HG02981 (cell line): Measurements from ENCODE around the gene TMEM59L.

Experiments
- ATAC-seq: cut with Tn5 transposase; IDR thresholded peaks from one replicate; pipeline ENCODE4 v1.9.1; 2021; ENCODE audit warnings: mild to moderate bottlenecking, moderate library complexity; ENCODE audit not compliant: unreplicated experiment

Gene TMEM59L

GRCh38 chr19:18608102-18608804 lies 4.4 kb upstream of the TMEM59L start:
- no peak for ATAC-seq

DNA sequence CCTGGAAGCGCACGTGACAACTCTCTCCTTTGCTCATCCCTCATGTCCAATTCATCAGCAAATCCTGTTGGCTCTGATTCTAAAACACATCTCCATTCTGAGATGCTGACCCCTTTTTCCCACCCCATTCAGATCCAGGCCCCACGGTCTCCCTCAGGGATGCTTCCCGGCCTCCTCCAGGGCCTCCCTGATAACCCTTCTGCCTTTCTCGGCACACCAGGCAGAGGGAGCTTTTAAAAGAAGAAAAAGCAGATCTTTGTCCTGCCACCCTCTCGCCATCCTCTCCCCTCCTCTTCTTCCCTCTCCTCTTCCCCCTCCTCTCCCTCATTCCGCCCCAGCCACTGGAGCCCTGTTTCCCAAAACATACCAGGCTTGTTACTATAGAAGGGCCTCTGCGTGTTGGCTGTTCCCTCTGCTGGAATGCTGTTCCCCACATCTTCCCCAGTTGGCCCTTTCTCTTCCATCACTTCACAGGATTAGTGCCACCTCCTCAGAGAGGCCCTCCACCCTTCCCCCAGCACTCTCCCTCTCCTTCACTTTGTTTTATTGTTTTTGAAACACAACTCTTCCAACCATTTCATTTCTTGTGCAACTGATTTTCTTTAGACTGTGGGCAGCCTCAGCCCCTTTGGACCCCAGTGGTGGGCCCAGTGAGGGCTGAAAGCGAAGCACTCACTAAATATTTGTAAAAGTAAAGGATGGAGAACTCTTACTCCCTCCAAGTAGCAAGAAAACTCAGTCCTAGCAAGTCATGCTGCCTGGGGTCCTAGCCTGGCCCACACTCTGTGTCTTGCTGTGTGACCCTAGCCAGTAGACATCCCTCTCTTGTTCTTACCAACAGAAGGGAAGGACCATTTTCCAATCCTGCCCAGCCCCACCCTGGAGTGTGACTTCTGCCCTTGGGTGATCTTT lies 3.6 kb upstream of the TMEM59L start:
- ATAC-seq = no peak

- no peak for ATAC-seq
Observed at GRCh38 chr19:18609717-18610051, 3.0 kb upstream of the TMEM59L start.

- ATAC-seq = no peak
Observed at GRCh38 chr19:18610245-18610555, 2.5 kb upstream of the TMEM59L start.

GRCh38 chr19:18610556-18611326 lies 1.9 kb upstream of the TMEM59L start:
- no peak for ATAC-seq

- no peak for ATAC-seq
Observed at GRCh38 chr19:18611327-18612050, 1.2 kb upstream of the TMEM59L start.

GRCh38 chr19:18612051-18612771 lies 459 bp upstream of the TMEM59L start:
- no peak for ATAC-seq

GRCh38 chr19:18613589-18614234 lies 1.0 kb downstream of the TMEM59L start:
- no peak for ATAC-seq

DNA sequence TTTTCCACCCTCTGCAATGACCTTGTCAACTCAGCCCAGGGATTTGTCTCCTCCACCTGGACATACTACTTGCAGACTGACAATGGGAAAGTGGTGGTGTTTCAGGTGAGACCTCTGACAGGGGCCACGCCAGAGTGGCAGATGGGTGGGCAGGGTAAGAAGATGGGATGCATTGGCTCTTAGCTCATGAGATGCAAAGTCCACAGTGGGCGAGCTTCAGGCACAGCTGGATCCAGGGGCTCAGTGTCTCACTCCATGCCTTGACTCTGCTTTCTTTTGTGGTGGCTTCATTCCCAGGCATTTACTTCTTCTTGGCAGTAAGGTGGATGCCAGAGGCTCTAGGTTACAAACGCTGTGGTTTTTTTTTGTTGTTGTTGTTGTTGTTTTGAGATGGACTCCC lies 3.4 kb downstream of the TMEM59L start:
- ATAC-seq = no peak

- ATAC-seq = no peak
Observed at GRCh38 chr19:18617562-18617961, 4.9 kb downstream of the TMEM59L start.

GRCh38 chr19:18618236-18618635 lies 5.6 kb downstream of the TMEM59L start:
- no peak for ATAC-seq

DNA sequence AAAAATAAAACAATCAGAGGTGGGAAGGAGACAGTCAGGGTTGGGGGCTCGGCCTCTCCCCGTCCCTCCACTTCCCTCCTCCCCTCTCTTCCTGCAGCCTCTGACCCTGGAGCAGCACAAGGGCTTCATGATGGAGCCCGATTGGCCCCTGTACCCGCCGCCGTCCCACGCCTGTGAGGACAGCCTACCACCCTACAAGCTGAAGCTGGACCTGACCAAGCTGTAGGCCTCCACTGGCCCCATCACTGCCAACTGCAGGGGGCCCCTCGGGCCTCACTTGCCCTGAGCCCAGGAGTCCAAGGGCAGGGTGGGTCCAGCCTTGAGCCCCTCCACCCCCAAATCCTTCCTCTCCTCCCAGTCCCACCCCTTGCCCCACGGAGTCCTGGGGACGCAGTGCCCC lies 7.6 kb downstream of the TMEM59L start:
- no peak for ATAC-seq

- ATAC-seq = no peak
Observed at GRCh38 chr19:18620902-18621301, 8.2 kb downstream of the TMEM59L start.

DNA sequence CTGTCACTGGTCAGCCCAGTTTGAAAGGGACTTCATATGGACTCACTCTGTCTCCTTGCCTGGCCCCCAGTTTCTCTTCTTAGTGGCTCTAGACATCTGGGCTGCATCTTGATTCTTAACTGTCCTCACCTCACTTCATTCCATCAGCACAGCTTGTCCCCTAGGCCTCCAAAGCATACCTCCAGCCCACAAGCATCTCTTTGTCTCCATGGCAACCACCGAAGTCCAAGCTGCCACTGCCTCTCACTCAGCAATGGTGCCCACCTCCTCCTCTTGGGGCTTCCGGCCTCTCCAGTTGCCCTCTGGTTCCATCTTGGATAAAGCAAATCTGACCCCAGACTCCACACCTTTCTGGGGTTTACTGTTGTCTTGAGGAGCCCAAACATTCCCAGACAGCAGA lies 14.2 kb downstream of the TMEM59L start:
- ATAC-seq = no peak

DNA sequence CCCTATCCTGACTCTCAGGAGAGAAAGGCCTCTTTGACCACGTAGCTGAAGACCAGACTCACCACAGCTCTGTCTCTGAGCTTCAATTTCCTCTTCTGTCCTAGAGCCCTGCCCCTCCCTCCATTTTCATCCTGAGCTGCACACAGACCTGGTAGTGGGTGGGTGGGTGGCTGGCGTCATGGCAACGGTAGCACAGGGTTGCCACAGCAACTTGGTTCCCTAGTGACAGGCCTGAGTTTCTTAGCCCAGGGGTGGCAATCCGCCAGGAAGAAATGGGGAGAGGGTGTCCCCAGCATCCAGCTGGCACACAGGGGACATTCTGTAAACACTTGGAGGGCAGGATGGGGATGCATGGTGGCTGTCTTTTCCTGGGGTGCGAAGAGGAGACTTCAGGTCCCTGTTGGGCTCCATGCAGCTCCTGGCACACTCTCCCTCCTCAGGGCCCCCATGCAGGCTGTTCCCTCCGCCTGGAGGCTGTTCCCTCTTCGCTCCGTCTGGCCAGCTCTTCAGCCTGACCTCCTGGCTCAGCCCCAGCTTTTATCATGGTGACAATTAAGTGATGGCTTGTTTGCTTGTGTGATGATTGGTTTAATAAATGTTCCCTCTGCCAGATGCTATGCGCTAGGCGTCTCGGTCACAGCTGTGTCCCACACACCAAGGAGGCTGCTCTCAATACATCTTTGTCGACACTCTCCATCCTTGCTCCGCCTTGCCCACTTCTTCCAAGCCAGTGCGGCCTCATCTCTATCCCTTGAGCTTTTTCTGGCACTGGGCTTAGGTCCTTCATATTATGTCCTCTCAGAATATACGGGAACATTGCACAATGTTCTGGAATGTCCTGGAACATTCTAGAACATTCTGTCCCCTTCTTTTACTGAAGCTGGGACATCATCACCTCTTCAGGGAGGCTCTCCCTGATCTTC lies 16.8 kb downstream of the TMEM59L start:
- ATAC-seq = no peak

GRCh38 chr19:18633321-18633720 lies 20.7 kb downstream of the TMEM59L start:
- no peak for ATAC-seq

DNA sequence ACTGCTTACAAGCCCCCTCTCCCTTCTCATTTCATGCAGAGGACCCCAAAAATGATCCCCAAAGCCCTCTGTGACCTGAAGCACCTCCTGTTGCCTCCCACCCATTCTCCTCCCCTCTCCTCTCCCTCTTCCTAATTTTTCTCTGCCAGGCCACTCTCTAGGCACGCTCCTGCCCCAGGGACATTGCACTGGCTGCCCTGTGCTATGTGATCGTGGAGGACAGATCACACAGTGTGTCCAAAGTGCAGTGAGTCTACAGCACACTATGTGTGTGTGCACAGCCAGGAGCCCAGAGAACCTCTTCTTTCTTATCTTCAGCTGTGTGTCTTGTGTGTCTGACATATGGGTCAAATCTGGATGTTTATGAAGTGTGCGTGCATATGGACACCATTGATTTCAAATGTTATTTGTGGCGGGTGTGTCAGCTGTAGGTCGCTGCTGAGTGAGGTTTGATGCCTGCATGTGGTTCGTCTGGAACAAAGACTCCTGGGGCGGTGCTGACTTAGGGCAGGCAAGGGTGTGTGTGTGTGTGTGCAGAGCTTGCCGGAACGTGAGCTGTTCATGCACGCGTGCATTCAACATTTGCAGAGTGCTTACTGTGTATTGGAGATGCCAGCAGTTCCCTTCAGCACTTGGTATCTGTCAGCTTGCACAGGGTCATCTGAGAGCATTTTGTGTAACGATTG lies 22.1 kb downstream of the TMEM59L start:
- ATAC-seq = no peak

GRCh38 chr19:18635831-18636182 lies 23.1 kb downstream of the TMEM59L start:
- no peak for ATAC-seq
